Activated T-helper 1 cell treated with anti-CD3 and anti-CD28 coated beads, Interleukin-12 subunit alpha, Interleukin-12 subunit beta, Interleukin-2, Interleukin-4 antibody, amounts not matched to agents 30 ng/mL and 10 ng/mL and 1 ng/mL, durations not matched to agents 14 hours and 24 hours and 36 hours (primary cell): Measurements from ENCODE around the gene MAMLD1. TPM values are rescaled to one million over a fixed set of nuclear protein-coding genes. Genes with fewer than 3 reads are reported as not detected.

Experiments
- DNase-seq: peaks from one replicate; pipeline ENCODE4 v3.0.0; 2021; ENCODE audit warnings: low spot score
- H3K27ac Mint-ChIP-seq: one replicate; pipeline ENCODE4 v1.8.0; 2021; ENCODE audit warnings: mild to moderate bottlenecking, mixed read lengths
- H3K27me3 Mint-ChIP-seq: one replicate; pipeline ENCODE4 v1.8.0; 2022; ENCODE audit warnings: mild to moderate bottlenecking, moderate library complexity, mixed read lengths; ENCODE audit not compliant: insufficient read depth
- H3K36me3 Mint-ChIP-seq: one replicate; pipeline ENCODE4 v1.8.0; 2021; ENCODE audit warnings: low read depth, mixed read lengths
- H3K4me1 Mint-ChIP-seq: one replicate; pipeline ENCODE4 v1.8.0; 2021; ENCODE audit warnings: low read depth, mixed read lengths
- H3K4me3 Mint-ChIP-seq: one replicate; pipeline ENCODE4 v1.8.0; 2021; ENCODE audit warnings: mild to moderate bottlenecking, moderate library complexity, mixed read lengths
- H3K9me3 Mint-ChIP-seq: one replicate; pipeline ENCODE4 v1.8.0; 2021; ENCODE audit warnings: mixed read lengths
- intact Hi-C: fragments of 100-400 bp; cut with micrococcal nuclease; formaldehyde crosslinking; loops from one replicate; pipeline ENCODE4 v1.15.1; 2024
- total RNA-seq: library from RNA; stranded (reverse); gene quantifications from 2 replicates; pipeline ENCODE4 v1.2.3, GENCODE V29; 2022

Gene MAMLD1
- total RNA-seq, 1 donor from 2014 or later, result 19.2 TPM

- H3K27ac Mint-ChIP-seq, result no peak overlapping the region
- H3K4me3 Mint-ChIP-seq, result no peak overlapping the region
- no peaks in the 10 kb centered on the region for H3K36me3 Mint-ChIP-seq
- intact Hi-C loops, result no loop called here
- H3K9me3 Mint-ChIP-seq, result no peaks in the 10 kb centered on the region
- H3K4me1 Mint-ChIP-seq, result no peaks in the 10 kb centered on the region
- H3K27me3 Mint-ChIP-seq, result peaks cover 7% of the 10 kb centered on the region
- no peak for DNase-seq
Observed at GRCh38 chrX:150522494-150522893, 159.4 kb downstream of the MAMLD1 start.

- H3K4me1 Mint-ChIP-seq, result no peaks in the 10 kb centered on the region
- DNase-seq, result no peak
- H3K27me3 Mint-ChIP-seq, result peaks cover 7% of the 10 kb centered on the region
- no peak overlapping the region for H3K27ac Mint-ChIP-seq
- no peak overlapping the region for H3K4me3 Mint-ChIP-seq
- H3K9me3 Mint-ChIP-seq, result no peaks in the 10 kb centered on the region
- H3K36me3 Mint-ChIP-seq, result no peaks in the 10 kb centered on the region
- intact Hi-C loops, result no loop called here
Observed at GRCh38 chrX:150525061-150525919, 162.2 kb downstream of the MAMLD1 start.

GRCh38 chrX:150526692-150527091, 163.6 kb downstream of the MAMLD1 start:
- no peaks in the 10 kb centered on the region for H3K4me1 Mint-ChIP-seq
- no peaks in the 10 kb centered on the region for H3K36me3 Mint-ChIP-seq
- intact Hi-C loops, result no loop called here
- H3K27ac Mint-ChIP-seq, result no peak overlapping the region
- no peak overlapping the region for H3K4me3 Mint-ChIP-seq
- no peak for DNase-seq
- peaks cover 7% of the 10 kb centered on the region for H3K27me3 Mint-ChIP-seq
- H3K9me3 Mint-ChIP-seq, result no peaks in the 10 kb centered on the region

GRCh38 chrX:150527108-150527507, 164.0 kb downstream of the MAMLD1 start:
- no peak for DNase-seq
- H3K27ac Mint-ChIP-seq, result no peak overlapping the region
- no peaks in the 10 kb centered on the region for H3K4me1 Mint-ChIP-seq
- intact Hi-C loops, result no loop called here
- H3K36me3 Mint-ChIP-seq, result no peaks in the 10 kb centered on the region
- H3K4me3 Mint-ChIP-seq, result no peak overlapping the region
- no peaks in the 10 kb centered on the region for H3K9me3 Mint-ChIP-seq
- H3K27me3 Mint-ChIP-seq, result peaks cover 7% of the 10 kb centered on the region

- intact Hi-C loops, result no loop called here
- no peaks in the 10 kb centered on the region for H3K4me1 Mint-ChIP-seq
- no peaks in the 10 kb centered on the region for H3K36me3 Mint-ChIP-seq
- no peak overlapping the region for H3K27ac Mint-ChIP-seq
- no peak overlapping the region for H3K4me3 Mint-ChIP-seq
- H3K9me3 Mint-ChIP-seq, result peaks cover 11% of the 10 kb centered on the region
- H3K27me3 Mint-ChIP-seq, result peaks cover 5% of the 10 kb centered on the region
- no peak for DNase-seq
Observed at GRCh38 chrX:150529587-150529986, 166.5 kb downstream of the MAMLD1 start.

GRCh38 chrX:150530821-150531220, 167.7 kb downstream of the MAMLD1 start:
- Mint-ChIP-seq H3K4me3 (no peak overlapping the region), H3K4me1 (no peaks in the 10 kb centered on the region), H3K9me3 (peaks cover 22% of the 10 kb centered on the region), H3K36me3 (no peaks in the 10 kb centered on the region), H3K27me3 (peaks cover 6% of the 10 kb centered on the region), H3K27ac (no peak overlapping the region)
- DNase-seq, result no peak
- intact Hi-C loops, result no loop called here

GRCh38 chrX:150531467-150531866, 168.3 kb downstream of the MAMLD1 start:
- Mint-ChIP-seq H3K4me1 (no peaks in the 10 kb centered on the region), H3K4me3 (no peak overlapping the region), H3K36me3 (peaks cover 1% of the 10 kb centered on the region), H3K9me3 (peaks cover 29% of the 10 kb centered on the region), H3K27me3 (peaks cover 5% of the 10 kb centered on the region), H3K27ac (no peak overlapping the region)
- DNase-seq, result no peak
- intact Hi-C loops, result no loop called here

- no peak for DNase-seq
- Mint-ChIP-seq H3K9me3 (peaks cover 30% of the 10 kb centered on the region), H3K4me3 (no peak overlapping the region), H3K4me1 (no peaks in the 10 kb centered on the region), H3K36me3 (peaks cover 1% of the 10 kb centered on the region), H3K27ac (no peak overlapping the region), H3K27me3 (peaks cover 2% of the 10 kb centered on the region)
- intact Hi-C loops, result no loop called here
Observed at GRCh38 chrX:150533863-150534262, 170.7 kb downstream of the MAMLD1 start.

GRCh38 chrX:150536455-150537116, 173.5 kb downstream of the MAMLD1 start:
- no peaks in the 10 kb centered on the region for H3K4me1 Mint-ChIP-seq
- intact Hi-C loops, result no loop called here
- DNase-seq, result no peak

GRCh38 chrX:150537851-150538250, 174.7 kb downstream of the MAMLD1 start:
- peaks cover 1% of the 10 kb centered on the region for H3K36me3 Mint-ChIP-seq
- no peak for DNase-seq
- intact Hi-C loops, result no loop called here
- no peaks in the 10 kb centered on the region for H3K4me1 Mint-ChIP-seq
- no peak overlapping the region for H3K4me3 Mint-ChIP-seq
- peaks cover 2% of the 10 kb centered on the region for H3K27me3 Mint-ChIP-seq
- peaks cover 30% of the 10 kb centered on the region for H3K9me3 Mint-ChIP-seq
- H3K27ac Mint-ChIP-seq, result no peak overlapping the region

More at GRCh38 chrX:150536455-150537116, 173.5 kb downstream of the MAMLD1 start:
- peaks cover 1% of the 10 kb centered on the region for H3K36me3 Mint-ChIP-seq
- H3K27me3 Mint-ChIP-seq, result peaks cover 2% of the 10 kb centered on the region
- H3K27ac Mint-ChIP-seq, result no peak overlapping the region
- H3K4me3 Mint-ChIP-seq, result no peak overlapping the region
- H3K9me3 Mint-ChIP-seq, result peaks cover 30% of the 10 kb centered on the region

- peaks cover 7% of the 10 kb centered on the region for H3K4me1 Mint-ChIP-seq
- intact Hi-C loops, result no loop called here
- no peak overlapping the region for H3K4me3 Mint-ChIP-seq
- H3K36me3 Mint-ChIP-seq, result peaks cover 1% of the 10 kb centered on the region
- DNase-seq, result no peak
- H3K27me3 Mint-ChIP-seq, result no peaks in the 10 kb centered on the region
- peaks cover 6% of the 10 kb centered on the region for H3K9me3 Mint-ChIP-seq
- no peak overlapping the region for H3K27ac Mint-ChIP-seq
Observed at GRCh38 chrX:150540965-150541364, 177.8 kb downstream of the MAMLD1 start.

GRCh38 chrX:150542846-150543229, 179.7 kb downstream of the MAMLD1 start:
- no peaks in the 10 kb centered on the region for H3K27me3 Mint-ChIP-seq
- H3K27ac Mint-ChIP-seq, result no peak overlapping the region

More at GRCh38 chrX:150542846-150543229, 179.7 kb downstream of the MAMLD1 start:
- H3K36me3 Mint-ChIP-seq, result peaks cover 1% of the 10 kb centered on the region
- H3K9me3 Mint-ChIP-seq, result no peaks in the 10 kb centered on the region
- intact Hi-C loops, result no loop called here
- H3K4me3 Mint-ChIP-seq, result no peak overlapping the region
- DNase-seq, result no peak
- peaks cover 20% of the 10 kb centered on the region for H3K4me1 Mint-ChIP-seq
